ENCODE results near the gene CFLAR. TPM values are rescaled to one million over a fixed set of nuclear protein-coding genes. Genes with fewer than 3 reads are reported as not detected.
A peak's percentile ranks its signal among the peaks of the same experiment; 100 is the strongest.
"Not testable (repeated sequence)": the region's sequence is repeated elsewhere in the genome, so short reads cannot be mapped to it uniquely, and the experiment has no call there.

Gene CFLAR
- total RNA-seq, 2 donors from 2014 or later = 232 to 385 TPM

DNA sequence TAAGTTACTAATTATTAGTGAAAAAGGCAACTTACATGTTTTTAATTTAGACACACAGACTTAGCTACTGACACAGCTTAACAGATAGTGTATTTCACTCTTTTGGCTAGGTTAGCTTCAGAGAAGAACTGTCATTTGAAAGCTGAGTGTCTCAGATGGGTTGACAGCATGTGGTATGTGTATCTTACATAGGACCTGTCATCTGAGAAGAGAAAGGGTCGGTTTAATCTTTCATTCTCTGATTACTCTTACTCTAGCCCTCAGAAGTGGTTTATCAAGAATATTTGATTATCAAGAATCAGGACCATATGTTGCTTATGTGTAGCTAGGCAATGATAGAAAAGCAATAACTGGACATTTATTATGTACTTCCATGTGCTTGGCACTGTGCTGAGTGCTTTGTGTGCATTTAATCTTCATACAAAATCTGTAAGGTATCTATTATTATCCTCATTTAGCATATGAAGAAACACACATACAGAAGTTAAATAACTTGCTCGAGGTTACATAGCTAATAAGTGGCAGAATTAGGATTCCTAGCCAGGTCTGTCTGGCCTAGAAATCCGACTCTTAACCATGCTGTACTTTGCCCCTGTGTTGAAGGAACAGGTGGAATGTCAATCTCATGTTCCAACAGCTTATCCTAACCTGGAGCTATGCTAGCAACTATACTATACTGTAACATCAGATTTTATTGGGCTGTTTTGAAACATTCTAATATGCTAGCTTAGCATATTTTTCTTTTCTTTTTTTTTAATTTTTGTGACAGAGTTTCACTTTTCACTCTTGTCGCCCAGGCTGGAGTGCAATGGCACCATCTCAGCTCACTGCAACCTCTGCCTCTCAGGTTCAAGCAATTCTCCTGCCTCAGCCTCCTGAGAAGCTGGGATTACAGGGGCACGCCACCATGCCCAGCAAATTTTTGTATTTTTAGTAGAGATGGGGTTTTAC lies 28.4 kb downstream of the CFLAR start:
- ATAC-seq (replicated peaks in 1 of 2) (peak in 1 of 2 donors; percentile 27), DNase-seq (no peak)
- H3K4me3 Mint-ChIP-seq = no peak overlapping the region
- no peaks in the 10 kb centered on the region for H3K9me3 Mint-ChIP-seq
- H3K27ac Mint-ChIP-seq = peak overlapping the region; percentile 60
- H3K4me1 Mint-ChIP-seq (ENCODE audit: low read depth) = peaks cover 34% of the 10 kb centered on the region
- no peaks in the 10 kb centered on the region for H3K27me3 Mint-ChIP-seq (ENCODE audit: low read depth)
- H3K36me3 Mint-ChIP-seq (ENCODE audit: insufficient read depth in 2 of 2) = peaks cover 11 to 39% of the 10 kb centered on the region in 2 donors

GRCh38 chr2:201148434-201148990 lies 32.5 kb downstream of the CFLAR start:
- peaks cover 43% of the 10 kb centered on the region for H3K4me1 Mint-ChIP-seq (ENCODE audit: low read depth)
- H3K9me3 Mint-ChIP-seq = no peaks in the 10 kb centered on the region
- H3K27me3 Mint-ChIP-seq (ENCODE audit: low read depth) = no peaks in the 10 kb centered on the region
- DNase-seq (no peak), ATAC-seq (replicated peaks in 1 of 2) (peak in 1 of 2 donors; percentile 3)
- H3K27ac Mint-ChIP-seq = peak overlapping the region; percentile 83
- H3K36me3 Mint-ChIP-seq (ENCODE audit: insufficient read depth in 2 of 2) = peaks cover 20 to 53% of the 10 kb centered on the region in 2 donors
- no peak overlapping the region for H3K4me3 Mint-ChIP-seq

DNA sequence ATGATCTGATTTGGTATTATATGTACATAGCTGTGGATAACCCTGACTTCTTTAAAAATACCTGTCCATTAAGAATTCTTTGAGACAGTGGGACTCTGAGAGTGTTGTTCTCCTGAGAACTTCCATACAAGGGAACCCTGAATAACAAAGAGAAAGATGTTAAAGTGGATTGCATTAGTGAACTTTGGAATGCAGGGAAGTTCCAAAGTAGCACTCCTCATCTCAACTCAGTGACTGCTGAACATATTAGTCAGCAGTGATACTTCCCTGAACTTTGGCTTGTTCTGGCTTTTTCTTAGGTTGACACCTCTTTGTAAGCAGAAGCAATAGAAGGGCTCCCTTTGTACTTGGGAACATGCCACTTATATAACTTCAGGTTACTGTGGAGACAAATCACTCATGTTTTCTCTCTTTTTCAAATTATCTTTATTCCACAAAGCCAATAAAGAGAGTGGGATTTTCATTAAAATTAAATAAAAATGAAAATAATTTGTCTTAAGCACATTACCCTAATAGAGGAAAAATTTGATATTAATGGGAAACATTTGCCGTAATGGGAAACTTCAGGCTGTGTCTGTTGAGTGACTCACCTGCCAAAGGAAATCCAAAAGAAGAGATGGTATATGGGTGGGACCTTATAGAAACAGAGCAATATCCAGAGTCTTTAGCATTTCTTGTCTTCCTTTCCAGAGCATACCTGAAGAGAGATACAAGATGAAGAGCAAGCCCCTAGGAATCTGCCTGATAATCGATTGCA lies 33.3 kb downstream of the CFLAR start:
- peaks cover 20 to 53% of the 10 kb centered on the region in 2 donors for H3K36me3 Mint-ChIP-seq (ENCODE audit: insufficient read depth in 2 of 2)
- ATAC-seq (replicated peaks in 1 of 2) (no peak), DNase-seq (no peak)
- H3K27me3 Mint-ChIP-seq (ENCODE audit: low read depth) = no peaks in the 10 kb centered on the region
- peaks cover 45% of the 10 kb centered on the region for H3K4me1 Mint-ChIP-seq (ENCODE audit: low read depth)
- peak overlapping the region; percentile 96 for H3K27ac Mint-ChIP-seq
- no peaks in the 10 kb centered on the region for H3K9me3 Mint-ChIP-seq
- no peak overlapping the region for H3K4me3 Mint-ChIP-seq

- ATAC-seq (replicated peaks in 1 of 2); H3K27me3 Mint-ChIP-seq (ENCODE audit: low read depth); H3K4me3 Mint-ChIP-seq; H3K9me3 Mint-ChIP-seq; DNase-seq: not testable (repeated sequence)
- peak overlapping the region; percentile 96 for H3K27ac Mint-ChIP-seq
- H3K4me1 Mint-ChIP-seq (ENCODE audit: low read depth) = peaks cover 50% of the 10 kb centered on the region
- H3K36me3 Mint-ChIP-seq (ENCODE audit: insufficient read depth in 2 of 2) = peaks cover 23 to 56% of the 10 kb centered on the region in 2 donors
These were observed 33.8 kb downstream of the CFLAR start for GRCh38 chr2:201149821-201150165.

DNA sequence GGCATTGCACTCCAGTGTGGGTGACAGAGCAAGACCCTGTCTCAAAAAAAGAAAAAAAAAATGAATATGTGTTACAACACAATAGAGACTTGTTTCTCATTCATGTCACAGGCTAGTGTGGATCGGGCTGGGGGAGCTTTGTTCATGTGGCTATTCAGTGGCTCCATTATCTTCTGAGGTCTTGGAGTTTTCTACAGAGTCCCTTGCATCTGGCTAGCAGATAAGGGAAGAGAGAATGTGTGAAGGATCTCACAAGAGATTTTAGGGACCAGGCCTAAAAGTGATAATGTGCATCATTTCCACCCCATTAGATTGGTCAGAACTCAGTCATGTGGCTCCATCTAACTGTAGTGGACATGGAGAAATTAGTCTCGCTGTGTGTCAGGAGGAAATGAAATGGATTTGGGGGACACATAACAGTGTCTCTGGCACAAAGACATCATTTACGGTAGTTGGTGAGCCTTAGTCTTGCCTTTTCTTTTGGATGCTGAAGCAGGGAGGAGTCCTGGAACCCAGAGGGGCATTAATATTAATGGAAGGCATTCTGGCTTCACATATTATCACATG lies 34.6 kb downstream of the CFLAR start:
- ATAC-seq (replicated peaks in 1 of 2) = no peak
- H3K4me3 Mint-ChIP-seq = peak overlapping the region in 1 of 2 donors; percentile 50
- no peak for DNase-seq
- H3K36me3 Mint-ChIP-seq (ENCODE audit: insufficient read depth in 2 of 2) = peaks cover 24 to 57% of the 10 kb centered on the region in 2 donors
- H3K27ac Mint-ChIP-seq = peak overlapping the region; percentile 96
- no peaks in the 10 kb centered on the region for H3K27me3 Mint-ChIP-seq (ENCODE audit: low read depth)
- no peaks in the 10 kb centered on the region for H3K9me3 Mint-ChIP-seq
- peaks cover 58% of the 10 kb centered on the region for H3K4me1 Mint-ChIP-seq (ENCODE audit: low read depth)

GRCh38 chr2:201151127-201151981 lies 35.4 kb downstream of the CFLAR start:
- peaks cover 24 to 60% of the 10 kb centered on the region in 2 donors for H3K36me3 Mint-ChIP-seq (ENCODE audit: insufficient read depth in 2 of 2)
- H3K4me3 Mint-ChIP-seq = peak overlapping the region in 1 of 2 donors; percentile 50
- no peak for DNase-seq
- peak overlapping the region; percentile 96 for H3K27ac Mint-ChIP-seq
- peak; percentile 33 to 59 for ATAC-seq (replicated peaks in 1 of 2)
- no peaks in the 10 kb centered on the region for H3K27me3 Mint-ChIP-seq (ENCODE audit: low read depth)
- H3K9me3 Mint-ChIP-seq = no peaks in the 10 kb centered on the region
- H3K4me1 Mint-ChIP-seq (ENCODE audit: low read depth) = peaks cover 63% of the 10 kb centered on the region

DNA sequence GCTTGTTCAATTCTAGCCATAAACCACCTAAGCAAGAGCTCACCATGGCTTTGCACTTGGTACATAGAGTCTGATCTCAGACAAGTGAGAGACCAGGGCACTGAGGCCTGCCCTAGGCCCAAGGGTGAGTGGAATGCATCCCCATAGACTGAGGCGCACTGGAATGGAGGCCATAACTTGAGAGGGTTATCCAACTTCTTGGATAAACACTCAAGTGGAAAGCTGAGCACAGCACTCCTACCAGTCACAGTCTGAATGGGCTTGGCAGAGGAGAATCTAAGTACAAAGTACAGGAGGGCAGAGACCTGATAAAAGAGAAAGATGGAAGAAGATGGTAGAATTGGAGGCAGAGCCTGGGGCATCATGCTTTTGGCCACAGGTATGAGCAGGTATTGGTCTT lies 36.6 kb downstream of the CFLAR start:
- H3K4me1 Mint-ChIP-seq (ENCODE audit: low read depth) = peaks cover 57% of the 10 kb centered on the region

GRCh38 chr2:201152999-201153815 lies 37.2 kb downstream of the CFLAR start:
- no peak overlapping the region for H3K4me3 Mint-ChIP-seq
- H3K4me1 Mint-ChIP-seq (ENCODE audit: low read depth) = peaks cover 62% of the 10 kb centered on the region
- H3K36me3 Mint-ChIP-seq (ENCODE audit: insufficient read depth in 2 of 2) = peaks cover 26 to 64% of the 10 kb centered on the region in 2 donors
- H3K27me3 Mint-ChIP-seq (ENCODE audit: low read depth) = no peaks in the 10 kb centered on the region
- H3K9me3 Mint-ChIP-seq = no peaks in the 10 kb centered on the region
- DNase-seq = no peak
- no peak for ATAC-seq (replicated peaks in 1 of 2)
- peak overlapping the region; percentile 77 for H3K27ac Mint-ChIP-seq

More for the DNA sequence above, 36.6 kb downstream of the CFLAR start:
- Mint-ChIP-seq H3K4me3 (no peak overlapping the region), H3K36me3 (ENCODE audit: insufficient read depth in 2 of 2) (peaks cover 24 to 60% of the 10 kb centered on the region in 2 donors), H3K27ac (peak overlapping the region; percentile 27), H3K27me3 (ENCODE audit: low read depth) (no peaks in the 10 kb centered on the region), H3K9me3 (no peaks in the 10 kb centered on the region)
- ATAC-seq (replicated peaks in 1 of 2) (peak in 1 of 2 donors; percentile 3), DNase-seq (no peak)

GRCh38 chr2:201154615-201155399 lies 38.8 kb downstream of the CFLAR start:
- Mint-ChIP-seq H3K27me3 (ENCODE audit: low read depth) (no peaks in the 10 kb centered on the region), H3K9me3 (no peaks in the 10 kb centered on the region), H3K27ac (peak overlapping the region; percentile 95), H3K4me3 (no peak overlapping the region), H3K36me3 (ENCODE audit: insufficient read depth in 2 of 2) (peaks cover 21 to 54% of the 10 kb centered on the region in 2 donors), H3K4me1 (ENCODE audit: low read depth) (peaks cover 52% of the 10 kb centered on the region)
- no peak for DNase-seq
- no peak for ATAC-seq (replicated peaks in 1 of 2)

- Mint-ChIP-seq H3K27me3 (ENCODE audit: low read depth) (no peaks in the 10 kb centered on the region), H3K36me3 (ENCODE audit: insufficient read depth in 2 of 2) (peaks cover 23 to 55% of the 10 kb centered on the region in 2 donors), H3K9me3 (no peaks in the 10 kb centered on the region), H3K4me1 (ENCODE audit: low read depth) (peaks cover 41% of the 10 kb centered on the region), H3K4me3 (no peak overlapping the region), H3K27ac (peak overlapping the region; percentile 68)
- ATAC-seq (replicated peaks in 1 of 2) (no peak), DNase-seq (no peak)
These were observed 40.1 kb downstream of the CFLAR start for GRCh38 chr2:201156036-201156435.

- H3K4me3 Mint-ChIP-seq = no peak overlapping the region
- DNase-seq (no peak), ATAC-seq (replicated peaks in 1 of 2) (no peak)
- peak overlapping the region; percentile 68 for H3K27ac Mint-ChIP-seq
- peaks cover 35% of the 10 kb centered on the region for H3K4me1 Mint-ChIP-seq (ENCODE audit: low read depth)
- no peaks in the 10 kb centered on the region for H3K27me3 Mint-ChIP-seq (ENCODE audit: low read depth)
- H3K36me3 Mint-ChIP-seq (ENCODE audit: insufficient read depth in 2 of 2) = peaks cover 23 to 49% of the 10 kb centered on the region in 2 donors
- no peaks in the 10 kb centered on the region for H3K9me3 Mint-ChIP-seq
These were observed 40.7 kb downstream of the CFLAR start for GRCh38 chr2:201156640-201157039.
